Measurements from ENCODE around the gene TMEM170A. TPM values are rescaled to one million over a fixed set of nuclear protein-coding genes. Genes with fewer than 3 reads are reported as not detected.

TMEM170A gene
- total RNA-seq, 1 experiment from 2014 or later = 45.6 TPM

DNA sequence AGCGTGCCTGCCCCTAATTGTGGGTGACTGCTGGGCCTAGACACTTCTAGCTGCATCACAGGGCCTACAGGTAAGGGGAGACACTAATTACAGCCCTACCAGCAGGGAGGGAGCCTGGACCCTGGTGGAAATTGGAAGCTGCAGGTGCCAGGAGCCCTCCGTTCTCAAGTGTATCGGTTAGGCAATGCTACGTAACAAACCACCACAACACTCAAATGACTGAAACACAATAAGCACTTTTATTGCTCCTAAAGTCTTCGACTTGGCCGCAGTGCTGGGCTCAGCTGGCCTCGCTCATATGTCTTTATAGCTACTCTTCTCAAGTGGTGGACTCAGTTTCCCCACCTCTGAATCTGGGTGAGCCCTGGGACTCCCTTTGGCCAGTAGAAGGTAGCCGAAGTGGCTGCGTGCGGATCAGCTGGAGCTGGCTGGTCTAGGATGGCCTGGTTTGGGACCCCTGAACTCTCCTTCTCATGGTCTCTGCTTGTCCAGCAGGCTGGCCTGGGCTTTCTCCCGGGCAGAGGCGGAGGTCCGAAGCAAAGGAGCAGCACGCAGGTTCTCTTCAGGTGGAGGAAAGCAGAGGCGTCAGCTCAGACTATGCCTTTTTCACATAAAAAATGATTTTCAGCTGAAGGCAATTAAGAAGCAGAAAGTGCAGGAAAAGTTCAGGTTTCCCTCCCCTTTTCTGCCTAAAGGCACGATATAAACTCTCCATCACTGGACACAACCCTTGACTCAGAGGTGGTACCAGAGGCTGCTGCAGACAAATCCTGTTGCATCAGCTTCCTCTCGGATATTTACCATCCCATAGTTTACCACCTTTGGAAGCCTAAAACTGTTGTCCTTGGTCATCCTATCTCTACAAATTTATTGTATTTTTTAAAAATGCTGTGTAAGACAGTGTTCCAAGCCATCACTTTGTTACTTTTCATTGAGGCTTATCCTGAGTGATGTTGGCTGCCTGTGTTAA, 8.7 kb upstream of the TMEM170A start:
- H3K9me3 Mint-ChIP-seq = peaks cover 6% of the 10 kb centered on the region; the same call in 1 of the 2 replicates
- TF ChIP-seq GABPB1 (CRISPR knock-in tag; IDR thresholded peaks at IDR 0.05) = peak; percentile 65
- TF ChIP-seq, protein P1, sequence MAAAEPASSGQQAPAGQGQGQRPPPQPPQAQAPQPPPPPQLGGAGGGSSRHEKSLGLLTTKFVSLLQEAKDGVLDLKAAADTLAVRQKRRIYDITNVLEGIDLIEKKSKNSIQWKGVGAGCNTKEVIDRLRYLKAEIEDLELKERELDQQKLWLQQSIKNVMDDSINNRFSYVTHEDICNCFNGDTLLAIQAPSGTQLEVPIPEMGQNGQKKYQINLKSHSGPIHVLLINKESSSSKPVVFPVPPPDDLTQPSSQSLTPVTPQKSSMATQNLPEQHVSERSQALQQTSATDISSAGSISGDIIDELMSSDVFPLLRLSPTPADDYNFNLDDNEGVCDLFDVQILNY (CRISPR knock-in tag; IDR thresholded peaks at IDR 0.05) = no peak

DNA sequence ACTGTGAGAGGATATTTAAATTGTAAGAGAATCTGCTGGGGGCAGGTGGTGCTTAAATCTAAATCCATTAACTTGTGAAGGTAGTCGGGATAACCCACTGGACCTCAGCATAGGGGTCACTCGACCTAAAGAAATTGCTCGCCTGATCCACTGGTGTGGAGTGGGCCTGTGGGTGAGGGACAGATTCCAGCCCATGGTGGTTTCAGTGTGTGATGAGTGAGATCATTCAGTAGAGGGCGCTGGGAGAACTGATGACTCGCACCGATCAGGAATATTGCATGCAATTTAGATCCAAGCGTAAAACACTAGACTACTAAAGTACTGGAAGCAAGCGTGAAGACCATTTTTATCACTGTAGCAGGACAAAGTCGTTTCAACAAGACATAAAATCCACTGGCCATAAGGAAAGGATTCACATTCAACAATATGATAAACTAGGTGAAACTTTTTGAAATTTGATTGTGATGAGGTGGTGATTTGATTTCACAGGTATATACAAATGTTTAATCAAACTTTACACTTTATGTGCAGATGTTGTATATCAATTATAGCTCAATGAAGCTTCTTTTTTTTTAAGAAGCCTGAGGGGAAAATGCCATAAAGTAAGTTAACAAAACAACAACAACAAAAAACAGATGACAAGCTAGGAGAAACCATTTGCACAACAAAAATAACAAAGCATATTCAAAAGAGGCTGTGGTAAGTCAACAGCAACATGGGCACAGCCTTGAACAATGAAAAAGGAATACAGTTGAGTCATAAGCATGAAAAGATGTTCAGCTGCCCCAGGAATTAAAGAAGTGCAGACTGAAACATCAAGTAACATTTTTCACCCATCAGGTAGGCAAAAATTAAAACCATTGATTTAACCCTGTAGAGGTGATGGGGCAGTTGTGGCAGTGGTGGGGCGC, 7.5 kb upstream of the TMEM170A start:
- Mint-ChIP-seq H3K4me3 (peak overlapping the region; percentile 37), H3K9me3 (peaks cover 6% of the 10 kb centered on the region; the same call in 1 of the 2 replicates), H3K27ac (peak overlapping the region; percentile 84), H3K27me3 (ENCODE audit: low read depth) (no peaks in the 10 kb centered on the region), H3K4me1 (peaks cover 23% of the 10 kb centered on the region), H3K36me3 (peaks cover 13% of the 10 kb centered on the region; the same call in 1 of the 2 replicates)
- no peak for TF ChIP-seq GABPB1 (CRISPR knock-in tag; IDR thresholded peaks at IDR 0.05)
- 0 out of 2 replicates have a peak, but pooled peaks have one; percentile 22 for TF ChIP-seq SP1 (CRISPR knock-in tag; conservative IDR thresholded peaks at IDR 0.05)
- TF ChIP-seq, protein P2, sequence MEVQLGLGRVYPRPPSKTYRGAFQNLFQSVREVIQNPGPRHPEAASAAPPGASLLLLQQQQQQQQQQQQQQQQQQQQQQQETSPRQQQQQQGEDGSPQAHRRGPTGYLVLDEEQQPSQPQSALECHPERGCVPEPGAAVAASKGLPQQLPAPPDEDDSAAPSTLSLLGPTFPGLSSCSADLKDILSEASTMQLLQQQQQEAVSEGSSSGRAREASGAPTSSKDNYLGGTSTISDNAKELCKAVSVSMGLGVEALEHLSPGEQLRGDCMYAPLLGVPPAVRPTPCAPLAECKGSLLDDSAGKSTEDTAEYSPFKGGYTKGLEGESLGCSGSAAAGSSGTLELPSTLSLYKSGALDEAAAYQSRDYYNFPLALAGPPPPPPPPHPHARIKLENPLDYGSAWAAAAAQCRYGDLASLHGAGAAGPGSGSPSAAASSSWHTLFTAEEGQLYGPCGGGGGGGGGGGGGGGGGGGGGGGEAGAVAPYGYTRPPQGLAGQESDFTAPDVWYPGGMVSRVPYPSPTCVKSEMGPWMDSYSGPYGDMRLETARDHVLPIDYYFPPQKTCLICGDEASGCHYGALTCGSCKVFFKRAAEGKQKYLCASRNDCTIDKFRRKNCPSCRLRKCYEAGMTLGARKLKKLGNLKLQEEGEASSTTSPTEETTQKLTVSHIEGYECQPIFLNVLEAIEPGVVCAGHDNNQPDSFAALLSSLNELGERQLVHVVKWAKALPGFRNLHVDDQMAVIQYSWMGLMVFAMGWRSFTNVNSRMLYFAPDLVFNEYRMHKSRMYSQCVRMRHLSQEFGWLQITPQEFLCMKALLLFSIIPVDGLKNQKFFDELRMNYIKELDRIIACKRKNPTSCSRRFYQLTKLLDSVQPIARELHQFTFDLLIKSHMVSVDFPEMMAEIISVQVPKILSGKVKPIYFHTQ (CRISPR knock-in tag; IDR thresholded peaks at IDR 0.05) = no peak
- TF ChIP-seq, protein P3, sequence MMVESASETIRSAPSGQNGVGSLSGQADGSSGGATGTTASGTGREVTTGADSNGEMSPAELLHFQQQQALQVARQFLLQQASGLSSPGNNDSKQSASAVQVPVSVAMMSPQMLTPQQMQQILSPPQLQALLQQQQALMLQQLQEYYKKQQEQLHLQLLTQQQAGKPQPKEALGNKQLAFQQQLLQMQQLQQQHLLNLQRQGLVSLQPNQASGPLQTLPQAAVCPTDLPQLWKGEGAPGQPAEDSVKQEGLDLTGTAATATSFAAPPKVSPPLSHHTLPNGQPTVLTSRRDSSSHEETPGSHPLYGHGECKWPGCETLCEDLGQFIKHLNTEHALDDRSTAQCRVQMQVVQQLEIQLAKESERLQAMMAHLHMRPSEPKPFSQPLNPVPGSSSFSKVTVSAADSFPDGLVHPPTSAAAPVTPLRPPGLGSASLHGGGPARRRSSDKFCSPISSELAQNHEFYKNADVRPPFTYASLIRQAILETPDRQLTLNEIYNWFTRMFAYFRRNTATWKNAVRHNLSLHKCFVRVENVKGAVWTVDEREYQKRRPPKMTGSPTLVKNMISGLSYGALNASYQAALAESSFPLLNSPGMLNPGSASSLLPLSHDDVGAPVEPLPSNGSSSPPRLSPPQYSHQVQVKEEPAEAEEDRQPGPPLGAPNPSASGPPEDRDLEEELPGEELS (CRISPR knock-in tag; IDR thresholded peaks at IDR 0.05) = peak; percentile 52; the same call in 1 of the 2 replicates
- TF ChIP-seq, protein P4, sequence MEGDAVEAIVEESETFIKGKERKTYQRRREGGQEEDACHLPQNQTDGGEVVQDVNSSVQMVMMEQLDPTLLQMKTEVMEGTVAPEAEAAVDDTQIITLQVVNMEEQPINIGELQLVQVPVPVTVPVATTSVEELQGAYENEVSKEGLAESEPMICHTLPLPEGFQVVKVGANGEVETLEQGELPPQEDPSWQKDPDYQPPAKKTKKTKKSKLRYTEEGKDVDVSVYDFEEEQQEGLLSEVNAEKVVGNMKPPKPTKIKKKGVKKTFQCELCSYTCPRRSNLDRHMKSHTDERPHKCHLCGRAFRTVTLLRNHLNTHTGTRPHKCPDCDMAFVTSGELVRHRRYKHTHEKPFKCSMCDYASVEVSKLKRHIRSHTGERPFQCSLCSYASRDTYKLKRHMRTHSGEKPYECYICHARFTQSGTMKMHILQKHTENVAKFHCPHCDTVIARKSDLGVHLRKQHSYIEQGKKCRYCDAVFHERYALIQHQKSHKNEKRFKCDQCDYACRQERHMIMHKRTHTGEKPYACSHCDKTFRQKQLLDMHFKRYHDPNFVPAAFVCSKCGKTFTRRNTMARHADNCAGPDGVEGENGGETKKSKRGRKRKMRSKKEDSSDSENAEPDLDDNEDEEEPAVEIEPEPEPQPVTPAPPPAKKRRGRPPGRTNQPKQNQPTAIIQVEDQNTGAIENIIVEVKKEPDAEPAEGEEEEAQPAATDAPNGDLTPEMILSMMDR (IDR thresholded peaks at IDR 0.05) = peak; percentile 50; the same call in 1 of the 2 replicates
- ATAC-seq (peak; percentile 84), DNase-seq (ENCODE audit: low spot score) (peak; percentile 48)
- POLR2A ChIA-PET = no interaction called here
- CTCF ChIA-PET = interaction anchor here (0.6 to 5.1 kb wide), 18 partner anchors 20 to 150 kb away, joined by 3 to 55 read pairs (median 4); partner anchors contain the start of genes CFDP1, CHST6 and GABARAPL2

More for the DNA sequence above, 8.7 kb upstream of the TMEM170A start:
- Mint-ChIP-seq H3K4me3 (no peak overlapping the region), H3K27me3 (ENCODE audit: low read depth) (no peaks in the 10 kb centered on the region), H3K36me3 (peaks cover 16% of the 10 kb centered on the region), H3K27ac (peak overlapping the region; percentile 84), H3K4me1 (peaks cover 23% of the 10 kb centered on the region)
- ATAC-seq (no peak), DNase-seq (ENCODE audit: low spot score) (no peak)
- POLR2A ChIA-PET = no interaction called here
- CTCF ChIA-PET = interaction anchor here (0.9 to 5.1 kb wide), 13 partner anchors 8 to 148 kb away, joined by 3 to 55 read pairs (median 4); partner anchors contain the start of genes CHST6, GABARAPL2 and TMEM170A

DNA sequence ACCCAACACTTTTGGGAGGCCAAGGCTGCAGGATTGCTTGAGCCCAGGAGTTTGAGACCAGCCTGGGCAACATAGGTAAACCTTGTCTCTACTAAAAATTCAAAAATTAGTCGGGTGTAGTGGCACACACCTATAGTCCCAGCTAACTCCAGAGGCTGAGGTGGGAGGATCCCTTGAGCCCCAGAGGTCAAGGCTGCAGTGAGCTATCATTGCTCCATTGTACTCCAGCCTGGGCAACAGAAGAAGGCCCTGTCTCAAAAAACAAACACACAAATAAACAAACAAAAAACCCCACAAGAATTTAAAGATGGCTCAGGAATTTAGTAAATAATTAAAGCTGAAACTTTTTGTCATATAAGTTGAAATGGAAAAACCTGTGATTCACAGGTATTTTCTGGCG, 2.3 kb upstream of the TMEM170A start:
- ChIA-PET CTCF (interaction anchor here (0.7 to 3.0 kb wide), 4 partner anchors 11 to 46 kb away, joined by 3 to 23 read pairs (median 7); partner anchors contain the start of gene CHST6), POLR2A (no interaction called here)
- no peak for ATAC-seq
- Mint-ChIP-seq H3K27me3 (ENCODE audit: low read depth) (no peaks in the 10 kb centered on the region), H3K27ac (no peak overlapping the region), H3K4me1 (peaks cover 27% of the 10 kb centered on the region), H3K36me3 (no peaks in the 10 kb centered on the region), H3K4me3 (no peak overlapping the region), H3K9me3 (no peaks in the 10 kb centered on the region)
- no peak for DNase-seq (ENCODE audit: low spot score)
- TF ChIP-seq GTF2I (CRISPR knock-in tag; conservative IDR thresholded peaks at IDR 0.05) (no peak), ESRRA (CRISPR knock-in tag; IDR thresholded peaks at IDR 0.05; ENCODE audit: borderline replicate concordance) (no peak)
- TF ChIP-seq, protein P5, sequence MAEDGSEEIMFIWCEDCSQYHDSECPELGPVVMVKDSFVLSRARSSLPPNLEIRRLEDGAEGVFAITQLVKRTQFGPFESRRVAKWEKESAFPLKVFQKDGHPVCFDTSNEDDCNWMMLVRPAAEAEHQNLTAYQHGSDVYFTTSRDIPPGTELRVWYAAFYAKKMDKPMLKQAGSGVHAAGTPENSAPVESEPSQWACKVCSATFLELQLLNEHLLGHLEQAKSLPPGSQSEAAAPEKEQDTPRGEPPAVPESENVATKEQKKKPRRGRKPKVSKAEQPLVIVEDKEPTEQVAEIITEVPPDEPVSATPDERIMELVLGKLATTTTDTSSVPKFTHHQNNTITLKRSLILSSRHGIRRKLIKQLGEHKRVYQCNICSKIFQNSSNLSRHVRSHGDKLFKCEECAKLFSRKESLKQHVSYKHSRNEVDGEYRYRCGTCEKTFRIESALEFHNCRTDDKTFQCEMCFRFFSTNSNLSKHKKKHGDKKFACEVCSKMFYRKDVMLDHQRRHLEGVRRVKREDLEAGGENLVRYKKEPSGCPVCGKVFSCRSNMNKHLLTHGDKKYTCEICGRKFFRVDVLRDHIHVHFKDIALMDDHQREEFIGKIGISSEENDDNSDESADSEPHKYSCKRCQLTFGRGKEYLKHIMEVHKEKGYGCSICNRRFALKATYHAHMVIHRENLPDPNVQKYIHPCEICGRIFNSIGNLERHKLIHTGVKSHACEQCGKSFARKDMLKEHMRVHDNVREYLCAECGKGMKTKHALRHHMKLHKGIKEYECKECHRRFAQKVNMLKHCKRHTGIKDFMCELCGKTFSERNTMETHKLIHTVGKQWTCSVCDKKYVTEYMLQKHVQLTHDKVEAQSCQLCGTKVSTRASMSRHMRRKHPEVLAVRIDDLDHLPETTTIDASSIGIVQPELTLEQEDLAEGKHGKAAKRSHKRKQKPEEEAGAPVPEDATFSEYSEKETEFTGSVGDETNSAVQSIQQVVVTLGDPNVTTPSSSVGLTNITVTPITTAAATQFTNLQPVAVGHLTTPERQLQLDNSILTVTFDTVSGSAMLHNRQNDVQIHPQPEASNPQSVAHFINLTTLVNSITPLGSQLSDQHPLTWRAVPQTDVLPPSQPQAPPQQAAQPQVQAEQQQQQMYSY (CRISPR knock-in tag; IDR thresholded peaks at IDR 0.05) = no peak
- TF ChIP-seq, protein P6, sequence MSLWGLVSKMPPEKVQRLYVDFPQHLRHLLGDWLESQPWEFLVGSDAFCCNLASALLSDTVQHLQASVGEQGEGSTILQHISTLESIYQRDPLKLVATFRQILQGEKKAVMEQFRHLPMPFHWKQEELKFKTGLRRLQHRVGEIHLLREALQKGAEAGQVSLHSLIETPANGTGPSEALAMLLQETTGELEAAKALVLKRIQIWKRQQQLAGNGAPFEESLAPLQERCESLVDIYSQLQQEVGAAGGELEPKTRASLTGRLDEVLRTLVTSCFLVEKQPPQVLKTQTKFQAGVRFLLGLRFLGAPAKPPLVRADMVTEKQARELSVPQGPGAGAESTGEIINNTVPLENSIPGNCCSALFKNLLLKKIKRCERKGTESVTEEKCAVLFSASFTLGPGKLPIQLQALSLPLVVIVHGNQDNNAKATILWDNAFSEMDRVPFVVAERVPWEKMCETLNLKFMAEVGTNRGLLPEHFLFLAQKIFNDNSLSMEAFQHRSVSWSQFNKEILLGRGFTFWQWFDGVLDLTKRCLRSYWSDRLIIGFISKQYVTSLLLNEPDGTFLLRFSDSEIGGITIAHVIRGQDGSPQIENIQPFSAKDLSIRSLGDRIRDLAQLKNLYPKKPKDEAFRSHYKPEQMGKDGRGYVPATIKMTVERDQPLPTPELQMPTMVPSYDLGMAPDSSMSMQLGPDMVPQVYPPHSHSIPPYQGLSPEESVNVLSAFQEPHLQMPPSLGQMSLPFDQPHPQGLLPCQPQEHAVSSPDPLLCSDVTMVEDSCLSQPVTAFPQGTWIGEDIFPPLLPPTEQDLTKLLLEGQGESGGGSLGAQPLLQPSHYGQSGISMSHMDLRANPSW (CRISPR knock-in tag; conservative IDR thresholded peaks at IDR 0.05; ENCODE audit: low read depth) = no peak

Measured in WTC11 (cell line).